IMR-90 (cell line): ENCODE data around the gene SYT2. TPM values are rescaled to one million over a fixed set of nuclear protein-coding genes. Genes with fewer than 3 reads are reported as not detected.

Experiments
- ATAC-seq: fragments of 200-7000 bp; cut with Tn5 transposase; 2 replicates; pipeline ENCODE4 v1.9.1; 2020; ENCODE audit warnings: low read depth, mild to moderate bottlenecking, moderate library complexity
- BruUV-seq: library from RNA; stranded (reverse); fragments of 400-500 nt; replicated peaks from 2 replicates; lab custom pipeline; 2021; lab: Mats Ljungman, UMichigan
- CTCF ChIA-PET: fragments of 300-600 bp; formaldehyde crosslinking; extraction: SDS; loops from one replicate; lab custom pipeline; 2021; ENCODE audit warnings: antibody characterized with exemption; lab: Yijun Ruan, JAX
- POLR2A ChIA-PET: fragments of 300-600 bp; sonication (Branson Sonifier 250); formaldehyde crosslinking; loops from one replicate; lab custom pipeline; 2022; ENCODE audit warnings: antibody characterized with exemption; ENCODE audit not compliant: unreplicated experiment; lab: Charles Lee
- DNase-seq: peaks from one replicate; pipeline ENCODE4 v3.0.0; 2013
- H2AFZ ChIP-seq: replicated peaks from 2 replicates; pipeline ENCODE3; 2013; ENCODE audit warnings: low read length, mild to moderate bottlenecking; ENCODE audit not compliant: poor library complexity
- H2AK5ac ChIP-seq: 2 replicates; pipeline ENCODE4 v1.6.1; 2013; ENCODE audit warnings: low read depth, low read length, inconsistent platforms
- H2AK9ac ChIP-seq: replicated peaks from 2 replicates; pipeline ENCODE3; 2013; ENCODE audit warnings: mild to moderate bottlenecking, low read depth, low read length, moderate library complexity; ENCODE audit not compliant: poor library complexity
- H2BK120ac ChIP-seq: 2 replicates; pipeline ENCODE4 v1.6.1; 2013; ENCODE audit warnings: low read depth, low read length, inconsistent platforms
- H2BK15ac ChIP-seq: 3 replicates; pipeline ENCODE4 v1.6.1; 2013; ENCODE audit warnings: low read depth, low read length, inconsistent platforms
- H2BK20ac ChIP-seq: 2 replicates; pipeline ENCODE4 v1.6.1; 2013; ENCODE audit warnings: low read depth, mild to moderate bottlenecking, inconsistent platforms, low read length, moderate library complexity
- H2BK5ac ChIP-seq: 2 replicates; pipeline ENCODE4 v1.6.1; 2013; ENCODE audit warnings: mild to moderate bottlenecking, low read depth, low read length, inconsistent platforms; ENCODE audit not compliant: poor library complexity, severe bottlenecking
- H3K14ac ChIP-seq: replicated peaks from 2 replicates; pipeline ENCODE4 v1.6.1; 2013; ENCODE audit warnings: low read depth, low read length, inconsistent platforms
- H3K18ac ChIP-seq: 2 replicates; pipeline ENCODE4 v1.6.1; 2013; ENCODE audit warnings: low read depth, low read length, control low read depth
- H3K23ac ChIP-seq: 2 replicates; pipeline ENCODE4 v1.6.1; 2013; ENCODE audit warnings: low read depth, low read length, inconsistent platforms
- H3K27ac ChIP-seq: 2 replicates; pipeline ENCODE4 v1.5.1; 2013; ENCODE audit warnings: mild to moderate bottlenecking, control low read depth, low read length; ENCODE audit not compliant: insufficient read depth
- H3K27me3 ChIP-seq: 2 replicates; pipeline ENCODE4 v1.6.1; 2013; ENCODE audit warnings: low read length; ENCODE audit not compliant: control insufficient read depth, insufficient read depth
- H3K36me3 ChIP-seq: 2 replicates; pipeline ENCODE4 v1.6.1; 2013; ENCODE audit warnings: low read length, mixed read lengths; ENCODE audit not compliant: control insufficient read depth, insufficient read depth
- H3K4ac ChIP-seq: 2 replicates; pipeline ENCODE4 v1.6.1; 2013; ENCODE audit warnings: low read depth, low read length, inconsistent platforms
- H3K4me1 ChIP-seq: 2 replicates; pipeline ENCODE4 v1.6.1; 2013; ENCODE audit warnings: low read length, mixed read lengths; ENCODE audit not compliant: control insufficient read depth, insufficient read depth
- H3K4me2 ChIP-seq: 2 replicates; pipeline ENCODE4 v1.6.1; 2013; ENCODE audit warnings: low read depth, mild to moderate bottlenecking, control low read depth, low read length, moderate library complexity
- H3K4me3 ChIP-seq: 2 replicates; pipeline ENCODE4 v1.5.1; 2013; ENCODE audit warnings: low read depth, mild to moderate bottlenecking, control low read depth, low read length, moderate library complexity; ENCODE audit not compliant: insufficient read depth
- H3K56ac ChIP-seq: 2 replicates; pipeline ENCODE4 v1.6.1; 2013; ENCODE audit warnings: low read length, inconsistent platforms; ENCODE audit not compliant: insufficient read depth; ENCODE audit errors: extremely low read depth
- H3K79me1 ChIP-seq, 2 experiments: 2 replicates each; pipeline ENCODE4 v1.6.1; 2013; ENCODE audit warnings: low read length in 2 of 2, inconsistent platforms in 1 of 2, low read depth in 1 of 2
- H3K9ac ChIP-seq: 2 replicates; pipeline ENCODE4 v1.6.1; 2013; ENCODE audit warnings: low read depth, low read length, control low read depth
- H3K9me1 ChIP-seq: 2 replicates; pipeline ENCODE4 v1.6.1; 2013; ENCODE audit warnings: low read length, inconsistent platforms; ENCODE audit not compliant: insufficient read depth
- H3K9me3 ChIP-seq: 2 replicates; pipeline ENCODE4 v1.6.1; 2013; ENCODE audit warnings: low read length; ENCODE audit not compliant: control insufficient read depth, insufficient read depth
- H4K20me1 ChIP-seq: 2 replicates; pipeline ENCODE4 v1.6.1; 2013; ENCODE audit warnings: low read length, inconsistent platforms; ENCODE audit not compliant: insufficient read depth
- H4K5ac ChIP-seq: 2 replicates; pipeline ENCODE4 v1.6.1; 2013; ENCODE audit warnings: mild to moderate bottlenecking, low read depth, low read length, control low read depth
- H4K8ac ChIP-seq, 2 experiments: 2 replicates each; pipeline ENCODE4 v1.6.1; 2013; ENCODE audit warnings: low read depth in 2 of 2, low read length in 2 of 2, control low read depth in 1 of 2, inconsistent platforms in 1 of 2
- H4K91ac ChIP-seq: 2 replicates; pipeline ENCODE4 v1.6.1; 2013; ENCODE audit warnings: low read depth, low read length, inconsistent platforms; ENCODE audit not compliant: insufficient read depth
- FOS ChIP-seq: fragments of 150-350 bp; IDR thresholded peaks from 2 replicates; pipeline ENCODE4 v1.6.1; 2016; ENCODE audit warnings: low read depth, low read length
- MAZ ChIP-seq: IDR thresholded peaks from 2 replicates; pipeline ENCODE4 v1.6.1; 2012; ENCODE audit warnings: low read depth, mild to moderate bottlenecking, low read length, improper control_type of control experiment, moderate library complexity, borderline replicate concordance
- POLR2A ChIP-seq: IDR thresholded peaks from 2 replicates; pipeline ENCODE4 v1.6.1; 2012; ENCODE audit warnings: mild to moderate bottlenecking, low read depth, low read length
- SMC3 ChIP-seq: fragments of 150-350 bp; IDR thresholded peaks from 2 replicates; pipeline ENCODE4 v1.6.1; 2016; ENCODE audit warnings: low read depth, mild to moderate bottlenecking, antibody characterized with exemption, low read length, moderate library complexity
- WGBS, 2 experiments: methylation state at CpG; one replicate each; pipeline versions ENCODE4 v1.1.5 to v1.1.7; 2013; ENCODE audit warnings: missing lambda C conversion rate in 2 of 2; ENCODE audit not compliant: insufficient read length in 1 of 2; ENCODE audit errors: extremely low coverage in 2 of 2; 5-methylcytosine and 5-hydroxymethylcytosine counted together
- dilution Hi-C: fragments of 300-500 bp; cut with HindIII; formaldehyde crosslinking; loops from one replicate; pipeline ENCODE4 v1.14.3; 2018; ENCODE audit warnings: low sequenced_read_pairs; ENCODE audit not compliant: unreplicated experiment
- in situ Hi-C: fragments of 300-500 bp; cut with MboI; formaldehyde crosslinking; loops from 3 replicates; pipeline ENCODE4 v1.14.3; 2019; ENCODE audit warnings: low sequenced_read_pairs, inconsistent platforms, mixed read lengths
- intact Hi-C: fragments of 100-400 bp; cut with micrococcal nuclease; formaldehyde crosslinking; loops from 2 replicates; pipeline ENCODE4 v1.10.0; 2022
- polyA plus RNA-seq, 3 experiments: library from polyadenylated mRNA; depleted of rRNA; stranded (reverse); fragments of >200 nt; gene quantifications; 2 replicates each; pipeline ENCODE4 v1.2.3, GENCODE V29; 2012; ENCODE audit warnings: low replicate concordance in 1 of 3
- total RNA-seq: library from RNA; depleted of rRNA; stranded (reverse); fragments of >200 nt; gene quantifications from 2 replicates; pipeline ENCODE4 v1.2.3, GENCODE V29; 2012

SYT2 gene
- total and polyA plus RNA-seq, 2 of the 4 experiments (the other 2 are of a cell fraction): under 0.01 TPM

DNA sequence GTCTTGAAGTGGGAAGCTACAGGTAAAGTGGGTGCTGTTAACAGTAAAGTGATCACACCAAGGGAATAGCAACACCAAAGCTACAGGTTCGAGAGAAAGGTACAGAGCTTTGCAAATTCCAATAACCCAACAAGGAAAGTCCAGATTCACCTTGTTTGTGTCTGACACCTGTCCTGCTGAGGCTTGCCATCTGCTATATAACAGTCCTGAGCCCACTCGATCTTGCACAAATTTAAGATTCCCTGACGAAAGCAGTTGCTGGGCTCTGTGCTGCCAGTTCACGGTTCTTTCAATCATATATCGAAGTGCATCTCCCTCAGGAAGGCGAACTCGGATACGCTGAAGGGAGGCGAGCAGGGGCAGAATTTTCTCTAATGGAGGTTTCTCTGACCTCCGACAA, 23.0 kb upstream of the SYT2 start:
- no peak overlapping the region for H3K4me2 ChIP-seq
- no TSS peak for BruUV-seq
- in situ Hi-C loops (no loop called here), intact Hi-C loops (no loop called here), dilution Hi-C loops (no loop called here)
- H3K27ac ChIP-seq: no peak overlapping the region
- no peak overlapping the region for H2BK5ac ChIP-seq
- H3K4me3 ChIP-seq: no peak overlapping the region
- H2BK15ac ChIP-seq: no peak overlapping the region
- POLR2A ChIA-PET: no interaction called here
- H2BK120ac ChIP-seq: no peak overlapping the region
- H3K79me1 ChIP-seq: peaks cover 12 to 16% of the 10 kb centered on the region in 2 experiments; a peak in 3 of 4 replicates
- H3K36me3 ChIP-seq: peaks cover 52% of the 10 kb centered on the region
- no peaks in the 10 kb centered on the region for H3K9me3 ChIP-seq
- H3K23ac ChIP-seq: no peak overlapping the region
- CTCF ChIA-PET: no interaction called here
- H4K20me1 ChIP-seq: peaks cover 8% of the 10 kb centered on the region; the same call in 1 of the 2 replicates
- H3K18ac ChIP-seq: no peak overlapping the region
- H2AK9ac ChIP-seq: no peak overlapping the region
- no peak for TF ChIP-seq MAZ
- TF ChIP-seq FOS: no peak
- no peak for TF ChIP-seq POLR2A
- TF ChIP-seq SMC3: no peak
- H3K9me1 ChIP-seq: no peaks in the 10 kb centered on the region; the same call in 1 of the 2 replicates
- H3K27me3 ChIP-seq: no peaks in the 10 kb centered on the region
- no peak for ATAC-seq
- H4K91ac ChIP-seq: no peak overlapping the region
- no peak overlapping the region for H4K5ac ChIP-seq
- H3K9ac ChIP-seq: no peak overlapping the region
- no peak for DNase-seq
- H2BK20ac ChIP-seq: no peak overlapping the region
- H2AK5ac ChIP-seq: no peak overlapping the region
- H2AFZ ChIP-seq: no peak overlapping the region
- H3K14ac ChIP-seq: no peak overlapping the region
- 94% methylated on average over 6 of the region's 10 CpGs; no CpG with 5 or more reads in 1 of the 2 experiments for WGBS, 2 experiments
- H3K56ac ChIP-seq: no peak overlapping the region
- no peak overlapping the region for H4K8ac ChIP-seq
- H3K4ac ChIP-seq: no peak overlapping the region
- no peaks in the 10 kb centered on the region for H3K4me1 ChIP-seq
